ENCODE measurements around the gene ZCRB1.
A peak's percentile ranks its signal among the peaks of the same experiment; 100 is the strongest.

The ZCRB1 gene

GRCh38 chr12:42327227-42327590, 1.3 kb upstream of the ZCRB1 start:
- no peak for DNase-seq

- no peak for DNase-seq
Observed at GRCh38 chr12:42326541-42327226, 790 bp upstream of the ZCRB1 start.

- DNase-seq, result no peak
Observed at GRCh38 chr12:42325326-42325652, 605 bp downstream of the ZCRB1 start.

- no peak for DNase-seq
Observed at GRCh38 chr12:42323856-42324255, 2.0 kb downstream of the ZCRB1 start.

- DNase-seq, result no peak
Observed at GRCh38 chr12:42322567-42322966, 3.3 kb downstream of the ZCRB1 start.

- DNase-seq, result no peak
Observed at GRCh38 chr12:42320796-42321195, 5.1 kb downstream of the ZCRB1 start.

GRCh38 chr12:42315108-42315507, 10.8 kb downstream of the ZCRB1 start:
- no peak for DNase-seq

- DNase-seq, result no peak
Observed at GRCh38 chr12:42309996-42310395, 15.9 kb downstream of the ZCRB1 start.

- no peak for DNase-seq
Observed at GRCh38 chr12:42308390-42308789, 17.5 kb downstream of the ZCRB1 start.

GRCh38 chr12:42306297-42306696, 19.6 kb downstream of the ZCRB1 start:
- DNase-seq, result no peak

GRCh38 chr12:42299392-42300308, 26.2 kb downstream of the ZCRB1 start:
- peak; percentile 52 to 65 for DNase-seq

GRCh38 chr12:42298887-42299286, 27.0 kb downstream of the ZCRB1 start:
- no peak for DNase-seq

GRCh38 chr12:42296503-42297109, 29.3 kb downstream of the ZCRB1 start:
- peak in 1 of 2 donors; percentile 5 for DNase-seq

- DNase-seq, result no peak
Observed at GRCh38 chr12:42291680-42292079, 34.2 kb downstream of the ZCRB1 start.

- DNase-seq, result no peak
Observed at GRCh38 chr12:42288544-42288943, 37.4 kb downstream of the ZCRB1 start.

GRCh38 chr12:42286741-42287140, 39.2 kb downstream of the ZCRB1 start:
- no peak for DNase-seq

GRCh38 chr12:42285431-42285830, 40.5 kb downstream of the ZCRB1 start:
- no peak for DNase-seq

- no peak for DNase-seq
Observed at GRCh38 chr12:42284876-42285275, 41.0 kb downstream of the ZCRB1 start.

GRCh38 chr12:42284157-42284556, 41.7 kb downstream of the ZCRB1 start:
- DNase-seq, result no peak

GRCh38 chr12:42283739-42284138, 42.2 kb downstream of the ZCRB1 start:
- no peak for DNase-seq

GRCh38 chr12:42282294-42282693, 43.6 kb downstream of the ZCRB1 start:
- no peak for DNase-seq

- no peak for DNase-seq
Observed at GRCh38 chr12:42281844-42282243, 44.0 kb downstream of the ZCRB1 start.

- DNase-seq, result no peak
Observed at GRCh38 chr12:42281278-42281677, 44.6 kb downstream of the ZCRB1 start.

- no peak for DNase-seq
Observed at GRCh38 chr12:42278128-42278510, 47.8 kb downstream of the ZCRB1 start.

All from stimulated activated CD4-positive, alpha-beta T cell treated with anti-CD3 and anti-CD28 coated beads, Interleukin-2, amount 100 ng/mL, for 48 hours (primary cell).